HEK293T (cell line): ENCODE results near the gene EVPL.

Source experiments
- CTCF ChIA-PET: fragments of 350-600 bp; formaldehyde crosslinking; extraction: SDS; loops from one replicate; lab custom pipeline; 2021; ENCODE audit warnings: antibody characterized with exemption, inconsistent platforms; lab: Yijun Ruan, JAX
- POLR2A ChIA-PET: fragments of 350-600 bp; formaldehyde crosslinking; extraction: SDS; loops from one replicate; lab custom pipeline; 2020; ENCODE audit warnings: antibody characterized with exemption, inconsistent platforms; lab: Yijun Ruan, JAX
- DNase-seq: peaks from one replicate; pipeline ENCODE4 v3.0.0; 2012; ENCODE audit warnings: mixed read lengths; ENCODE audit errors: extremely low spot score
- ARNT ChIP-seq: fragments of 450-650 bp; IDR thresholded peaks from 2 replicates; pipeline ENCODE4 v1.6.1; 2017; ENCODE audit warnings: mild to moderate bottlenecking
- BHLHE40 ChIP-seq: fragments of 450-650 bp; IDR thresholded peaks from 2 replicates; pipeline ENCODE4 v1.6.1; 2016; ENCODE audit warnings: mild to moderate bottlenecking, moderate library complexity, borderline replicate concordance
- CTBP1 ChIP-seq: fragments of 450-650 bp; IDR thresholded peaks from 2 replicates; pipeline ENCODE4 v1.6.1; 2016; ENCODE audit warnings: borderline replicate concordance
- ELF4 ChIP-seq: fragments of 450-650 bp; IDR thresholded peaks from 2 replicates; pipeline ENCODE4 v1.6.1; 2017; ENCODE audit warnings: antibody characterized with exemption
- FOXA1 ChIP-seq: fragments of 450-650 bp; IDR thresholded peaks from 2 replicates; pipeline ENCODE4 v1.6.1; 2016; ENCODE audit warnings: mild to moderate bottlenecking
- FOXK2 ChIP-seq: fragments of 450-650 bp; IDR thresholded peaks from 2 replicates; pipeline ENCODE4 v1.6.1; 2016; ENCODE audit warnings: mild to moderate bottlenecking
- FOXM1 ChIP-seq: fragments of 450-650 bp; IDR thresholded peaks from 2 replicates; pipeline ENCODE4 v1.6.1; 2017; ENCODE audit warnings: mild to moderate bottlenecking, borderline replicate concordance
- HDGF ChIP-seq: fragments of 450-650 bp; IDR thresholded peaks from 2 replicates; pipeline ENCODE4 v1.6.1; 2017; ENCODE audit warnings: antibody characterized with exemption, borderline replicate concordance
- L3MBTL2 ChIP-seq: fragments of 450-650 bp; conservative IDR thresholded peaks from 2 replicates; pipeline ENCODE4 v1.6.1; 2016; ENCODE audit warnings: mild to moderate bottlenecking
- LEF1 ChIP-seq: fragments of 450-650 bp; IDR thresholded peaks from 2 replicates; pipeline ENCODE4 v1.6.1; 2017; ENCODE audit warnings: mild to moderate bottlenecking, borderline replicate concordance
- NFRKB ChIP-seq: fragments of 450-650 bp; IDR thresholded peaks from 2 replicates; pipeline ENCODE4 v1.6.1; 2016; ENCODE audit warnings: mild to moderate bottlenecking, moderate library complexity
- PKNOX1 ChIP-seq: fragments of 450-650 bp; IDR thresholded peaks from 2 replicates; pipeline ENCODE4 v1.6.1; 2016
- SUZ12 ChIP-seq: fragments of 450-650 bp; IDR thresholded peaks from 2 replicates; pipeline ENCODE4 v1.6.1; 2016; ENCODE audit warnings: mild to moderate bottlenecking
- TARDBP ChIP-seq: fragments of 450-650 bp; IDR thresholded peaks from 2 replicates; pipeline ENCODE4 v1.6.1; 2016
- ZNF384 ChIP-seq: fragments of 450-650 bp; IDR thresholded peaks from 2 replicates; pipeline ENCODE4 v1.6.1; 2016

Gene EVPL

GRCh38 chr17:75995385-75995925, 31.7 kb downstream of the EVPL start:
- CTCF ChIA-PET, result interaction anchor here (1.1 kb wide), 1 partner anchor 10 kb away, joined by 5 read pairs; no protein-coding TSS in a partner anchor
- TF ChIP-seq ELF4 (no peak), NFRKB (no peak), FOXA1 (no peak), HDGF (no peak)
- POLR2A ChIA-PET, result interaction anchor here (1.3 kb wide), 1 partner anchor 10 kb away, joined by 4 read pairs; no protein-coding TSS in a partner anchor
- no peak for DNase-seq

- TF ChIP-seq BHLHE40 (no peak), CTBP1 (no peak)
- CTCF ChIA-PET, result interaction anchor here (1.1 kb wide), 1 partner anchor 10 kb away, joined by 5 read pairs; no protein-coding TSS in a partner anchor
- no peak for DNase-seq
- POLR2A ChIA-PET, result interaction anchor here (1.3 kb wide), 1 partner anchor 10 kb away, joined by 4 read pairs; no protein-coding TSS in a partner anchor
Measured at GRCh38 chr17:75994802-75995370, 32.2 kb downstream of the EVPL start.

DNA sequence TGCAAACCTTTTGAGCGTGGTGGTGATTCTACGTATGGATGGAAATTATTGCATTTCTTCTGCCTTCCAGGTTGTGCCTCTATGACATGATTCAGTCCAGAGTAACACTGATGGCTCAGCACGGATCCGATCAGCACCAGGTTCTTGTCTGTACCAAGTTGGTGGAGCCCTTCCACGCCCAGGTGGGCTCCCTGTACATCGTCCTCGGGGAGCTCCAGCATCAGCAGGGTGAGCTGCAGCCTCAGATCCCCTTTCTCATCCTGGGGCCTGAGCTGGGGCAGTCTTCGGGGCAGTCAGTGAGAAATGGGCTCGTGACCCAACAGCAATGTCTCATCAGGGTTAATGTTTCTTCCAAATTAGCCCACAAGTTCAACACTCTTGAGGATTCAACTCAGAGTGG, 35.7 kb downstream of the EVPL start:
- TF ChIP-seq PKNOX1 (no peak), NFRKB (no peak), BHLHE40 (no peak), SUZ12 (no peak), TARDBP (no peak), CTBP1 (no peak), HDGF (no peak), FOXK2 (no peak), L3MBTL2 (no peak), ARNT (no peak)
- ChIA-PET POLR2A (no interaction called here), CTCF (interaction anchor here (0.8 kb wide), 1 partner anchor 10 kb away, joined by 4 read pairs; no protein-coding TSS in a partner anchor)
- DNase-seq, result no peak

- ChIA-PET POLR2A (no interaction called here), CTCF (no interaction called here)
- no peak for DNase-seq
- no peak for TF ChIP-seq ARNT
- TF ChIP-seq NFRKB, result no peak
- TF ChIP-seq SUZ12, result no peak
- no peak for TF ChIP-seq FOXA1
- TF ChIP-seq ELF4, result no peak
- TF ChIP-seq ZNF384, result no peak
Measured at GRCh38 chr17:75987041-75987440, 40.1 kb downstream of the EVPL start.

GRCh38 chr17:75985986-75986385, 41.1 kb downstream of the EVPL start:
- ChIA-PET POLR2A (no interaction called here), CTCF (interaction anchor here (1.9 kb wide), 1 partner anchor 14 kb away, joined by 6 read pairs; the partner anchor contains the start of gene CDK3)
- TF ChIP-seq PKNOX1 (no peak), ELF4 (no peak), NFRKB (no peak), BHLHE40 (no peak), ARNT (no peak), FOXK2 (no peak), ZNF384 (no peak), TARDBP (no peak), FOXM1 (no peak), FOXA1 (no peak), LEF1 (no peak), HDGF (no peak)
- no peak for DNase-seq

DNA sequence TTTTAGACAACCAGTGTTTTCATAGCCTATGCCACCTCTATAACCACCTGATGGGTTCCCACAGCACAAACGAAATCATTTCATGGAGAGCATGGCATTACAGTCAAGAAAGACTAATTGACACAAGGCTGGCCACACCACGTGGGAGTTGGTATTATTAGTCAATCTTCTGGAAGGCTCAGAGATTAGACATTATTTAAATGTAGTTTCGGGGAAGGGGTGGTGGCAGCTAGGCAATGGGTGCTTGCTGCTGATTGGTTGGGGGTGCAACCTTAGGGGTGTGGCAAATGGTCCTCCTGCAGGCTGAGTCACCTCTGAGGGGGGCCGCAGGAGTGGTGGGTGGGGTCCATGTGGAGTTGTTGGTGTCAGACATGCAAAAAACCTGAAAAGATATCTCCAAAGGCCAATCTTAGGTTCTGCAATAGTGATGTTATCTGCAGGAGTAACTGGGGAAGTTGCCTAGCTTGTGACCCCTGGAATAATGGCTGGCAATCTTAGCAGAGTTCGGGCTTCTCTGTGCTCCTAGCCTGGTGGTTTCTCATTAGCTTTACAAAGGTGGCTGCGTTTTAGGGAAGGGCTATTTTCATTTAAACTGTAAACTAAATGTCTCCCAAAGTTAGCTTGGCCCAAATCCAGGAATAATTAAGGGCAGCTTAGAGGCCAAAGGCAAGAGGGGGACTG, 43.5 kb downstream of the EVPL start:
- DNase-seq, result no peak
- TF ChIP-seq BHLHE40 (no peak), FOXM1 (no peak), SUZ12 (no peak), CTBP1 (no peak), ELF4 (no peak), PKNOX1 (no peak), ARNT (no peak), ZNF384 (no peak), FOXK2 (no peak)
- ChIA-PET CTCF (interaction anchor here (1.0 to 1.2 kb wide), 3 partner anchors 13 to 22 kb away, joined by 3 to 5 read pairs (median 3); no protein-coding TSS in a partner anchor), POLR2A (interaction anchor here (0.8 to 1.6 kb wide), 4 partner anchors 17 to 128 kb away, joined by 3 to 7 read pairs (median 4); partner anchors contain the start of genes CDK3, FBF1, TRIM65 and WBP2)
